ENCODE data around the gene GRM7. TPM values are rescaled to one million over a fixed set of nuclear protein-coding genes. Genes with fewer than 3 reads are reported as not detected.

The GRM7 gene
- total RNA-seq, 1 experiment from 2014 or later = 0.28 TPM

DNA sequence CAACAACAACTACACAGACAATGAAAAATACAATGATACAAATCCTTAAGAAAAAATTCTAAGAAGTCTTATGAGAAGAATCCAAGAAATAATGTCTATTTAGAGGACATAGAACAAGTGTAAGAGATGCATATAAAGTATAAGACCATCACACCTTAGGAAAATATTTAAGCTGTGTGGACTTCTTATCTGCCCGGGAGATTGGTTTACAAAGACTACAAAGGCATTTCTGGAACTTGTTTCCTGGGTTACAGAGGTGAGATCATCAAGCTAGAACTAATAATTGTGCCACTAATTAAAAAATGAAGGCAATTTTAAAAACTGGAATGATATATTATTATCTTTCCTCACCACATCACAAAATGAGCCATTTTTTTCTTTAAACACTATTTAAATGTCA is 507.1 kb downstream of the GRM7 start:
- Mint-ChIP-seq H3K27ac (no peak overlapping the region), H3K36me3 (ENCODE audit: insufficient read depth in 1 of 3, low read depth in 3 of 3) (no peaks in the 10 kb centered on the region), H3K4me3 (no peak overlapping the region), H3K9me3 (no peaks in the 10 kb centered on the region), H3K4me1 (no peaks in the 10 kb centered on the region), H3K27me3 (ENCODE audit: low read depth) (no peaks in the 10 kb centered on the region)
- no peaks in the 10 kb centered on the region for H3K9me3 ChIP-seq (ENCODE audit: control insufficient read depth, low read depth, low read length)
- no peak overlapping the region for H3K23ac ChIP-seq (ENCODE audit: insufficient read length, low read depth, low read length)
- no peak overlapping the region for H3K9ac ChIP-seq (ENCODE audit: extremely low read depth, insufficient read length, low read length)
- no peaks in the 10 kb centered on the region for H3K4me1 ChIP-seq (ENCODE audit: insufficient read depth, low read length)
- H3K4ac ChIP-seq (ENCODE audit: low read depth, low read length) = no peak overlapping the region
- no peak overlapping the region for H2AFZ ChIP-seq (ENCODE audit: low read length)
- H2BK120ac ChIP-seq (ENCODE audit: low read depth, low read length, poor library complexity, severe bottlenecking) = no peak overlapping the region
- H4K20me1 ChIP-seq (ENCODE audit: control insufficient read depth, insufficient read depth, insufficient read length) = no peaks in the 10 kb centered on the region
- no peak overlapping the region for H2AK5ac ChIP-seq (ENCODE audit: insufficient read length, low read length)
- H3K56ac ChIP-seq (ENCODE audit: insufficient read length, low read depth, low read length) = no peak overlapping the region
- H2BK15ac ChIP-seq (ENCODE audit: low read depth, low read length) = no peak overlapping the region
- H4K91ac ChIP-seq (ENCODE audit: insufficient read length, low read depth, low read length) = no peak overlapping the region
- no peaks in the 10 kb centered on the region for H3K79me1 ChIP-seq (ENCODE audit: insufficient read depth, low read depth, low read length, poor library complexity, severe bottlenecking)
- no peak overlapping the region for H4K5ac ChIP-seq (ENCODE audit: insufficient read length, low read depth, low read length)
- no peak overlapping the region for H2BK5ac ChIP-seq (ENCODE audit: insufficient read length, low read length)
- DNase-seq = no peak
- no peak overlapping the region for H4K8ac ChIP-seq (replicated peaks; ENCODE audit: insufficient read length, low read depth, low read length)
- TF ChIP-seq, protein P1, sequence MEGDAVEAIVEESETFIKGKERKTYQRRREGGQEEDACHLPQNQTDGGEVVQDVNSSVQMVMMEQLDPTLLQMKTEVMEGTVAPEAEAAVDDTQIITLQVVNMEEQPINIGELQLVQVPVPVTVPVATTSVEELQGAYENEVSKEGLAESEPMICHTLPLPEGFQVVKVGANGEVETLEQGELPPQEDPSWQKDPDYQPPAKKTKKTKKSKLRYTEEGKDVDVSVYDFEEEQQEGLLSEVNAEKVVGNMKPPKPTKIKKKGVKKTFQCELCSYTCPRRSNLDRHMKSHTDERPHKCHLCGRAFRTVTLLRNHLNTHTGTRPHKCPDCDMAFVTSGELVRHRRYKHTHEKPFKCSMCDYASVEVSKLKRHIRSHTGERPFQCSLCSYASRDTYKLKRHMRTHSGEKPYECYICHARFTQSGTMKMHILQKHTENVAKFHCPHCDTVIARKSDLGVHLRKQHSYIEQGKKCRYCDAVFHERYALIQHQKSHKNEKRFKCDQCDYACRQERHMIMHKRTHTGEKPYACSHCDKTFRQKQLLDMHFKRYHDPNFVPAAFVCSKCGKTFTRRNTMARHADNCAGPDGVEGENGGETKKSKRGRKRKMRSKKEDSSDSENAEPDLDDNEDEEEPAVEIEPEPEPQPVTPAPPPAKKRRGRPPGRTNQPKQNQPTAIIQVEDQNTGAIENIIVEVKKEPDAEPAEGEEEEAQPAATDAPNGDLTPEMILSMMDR (conservative IDR thresholded peaks at IDR 0.05) = no peak
- no peak overlapping the region for H3K18ac ChIP-seq (ENCODE audit: insufficient read length, low read depth, low read length)
- H2BK12ac ChIP-seq (ENCODE audit: insufficient read length, low read depth, low read length) = no peak overlapping the region
- H2BK20ac ChIP-seq (ENCODE audit: low read depth, low read length, poor library complexity, severe bottlenecking) = no peak overlapping the region
- no peaks in the 10 kb centered on the region for H3K23me2 ChIP-seq (ENCODE audit: insufficient read length, low read depth, low read length, poor library complexity, severe bottlenecking)
- no peaks in the 10 kb centered on the region for H3K27me3 ChIP-seq (ENCODE audit: insufficient read depth, low read length)
- no peak overlapping the region for H3K27ac ChIP-seq (ENCODE audit: insufficient read length, low read depth, low read length)
- H3K14ac ChIP-seq (ENCODE audit: insufficient read depth, low read length) = no peak overlapping the region
- H3K79me2 ChIP-seq (ENCODE audit: insufficient read depth, low read length) = no peaks in the 10 kb centered on the region
- WGBS (ENCODE audit: extremely low coverage, insufficient read length, low lambda C conversion rate) = no CpG with 5 or more reads among the region's 1 CpG
- no peak overlapping the region for H3T11ph ChIP-seq (ENCODE audit: low read length)
- no peak overlapping the region for H3K4me2 ChIP-seq (ENCODE audit: insufficient read depth, insufficient read length, low read length)
